Mesendoderm (in vitro differentiated cells): ENCODE results near the gene CLEC4F.

Experiments
- DNase-seq: peaks from one replicate; pipeline ENCODE4 v3.0.0; 2013
- H2AK5ac ChIP-seq: 2 replicates; pipeline ENCODE4 v1.6.1; 2013; ENCODE audit warnings: low read length, inconsistent platforms
- H2BK120ac ChIP-seq: 2 replicates; pipeline ENCODE4 v1.6.1; 2013; ENCODE audit warnings: low read depth, mild to moderate bottlenecking, low read length, moderate library complexity, mixed read lengths
- H2BK15ac ChIP-seq: replicated peaks from 2 replicates; pipeline ENCODE4 v1.6.1; 2013; ENCODE audit warnings: low read depth, mild to moderate bottlenecking, moderate library complexity
- H2BK5ac ChIP-seq: 2 replicates; pipeline ENCODE4 v1.6.1; 2013; ENCODE audit warnings: low read length, inconsistent platforms
- H3K18ac ChIP-seq: 2 replicates; pipeline ENCODE4 v1.6.1; 2013; ENCODE audit warnings: mild to moderate bottlenecking, low read length, mixed read lengths
- H3K23ac ChIP-seq: one replicate; pipeline ENCODE4 v1.6.1; 2013; ENCODE audit warnings: low read length
- H3K27ac ChIP-seq: 2 replicates; pipeline ENCODE4 v1.5.1; 2013; ENCODE audit warnings: low read depth, mild to moderate bottlenecking, inconsistent platforms, low read length, moderate library complexity
- H3K27me3 ChIP-seq: 2 replicates; pipeline ENCODE4 v1.6.1; 2013; ENCODE audit warnings: low read length, control low read depth, mild to moderate bottlenecking, inconsistent platforms; ENCODE audit not compliant: insufficient read depth, poor library complexity
- H3K36me3 ChIP-seq: 2 replicates; pipeline ENCODE4 v1.6.1; 2013; ENCODE audit warnings: low read length, inconsistent platforms; ENCODE audit not compliant: control insufficient read depth, insufficient read depth
- H3K4ac ChIP-seq: one replicate; pipeline ENCODE4 v1.6.1; 2013; ENCODE audit warnings: low read depth, mild to moderate bottlenecking, low read length, moderate library complexity
- H3K4me1 ChIP-seq: 2 replicates; pipeline ENCODE4 v1.6.1; 2013; ENCODE audit warnings: low read depth, low read length, inconsistent platforms; ENCODE audit not compliant: control insufficient read depth
- H3K4me2 ChIP-seq: 2 replicates; pipeline ENCODE4 v1.6.1; 2013; ENCODE audit warnings: low read length
- H3K4me3 ChIP-seq: 2 replicates; pipeline ENCODE4 v1.5.1; 2013; ENCODE audit warnings: mild to moderate bottlenecking, low read length
- H3K56ac ChIP-seq: one replicate; pipeline ENCODE4 v1.6.1; 2013; ENCODE audit warnings: low read length
- H3K79me1 ChIP-seq: 2 replicates; pipeline ENCODE4 v1.6.1; 2013; ENCODE audit warnings: low read length, inconsistent platforms
- H3K79me2 ChIP-seq: 2 replicates; pipeline ENCODE4 v1.6.1; 2013; ENCODE audit warnings: mild to moderate bottlenecking, low read length; ENCODE audit not compliant: control insufficient read depth, insufficient read depth
- H3K9ac ChIP-seq: 2 replicates; pipeline ENCODE4 v1.6.1; 2013; ENCODE audit warnings: low read length, inconsistent platforms
- H4K5ac ChIP-seq: one replicate; pipeline ENCODE4 v1.6.1; 2013; ENCODE audit warnings: low read length
- H4K8ac ChIP-seq: one replicate; pipeline ENCODE4 v1.6.1; 2013; ENCODE audit warnings: low read depth, mild to moderate bottlenecking, control low read depth, low read length, moderate library complexity
- WGBS: extraction: QIAGEN DNeasy Blood & Tissue Kit; methylation state at CpG from one replicate; pipeline ENCODE4 v1.1.7; 2013; ENCODE audit warnings: low lambda C conversion rate, missing lambda C conversion rate; ENCODE audit not compliant: insufficient coverage; ENCODE audit errors: extremely low coverage; 5-methylcytosine and 5-hydroxymethylcytosine counted together

CLEC4F gene

DNA sequence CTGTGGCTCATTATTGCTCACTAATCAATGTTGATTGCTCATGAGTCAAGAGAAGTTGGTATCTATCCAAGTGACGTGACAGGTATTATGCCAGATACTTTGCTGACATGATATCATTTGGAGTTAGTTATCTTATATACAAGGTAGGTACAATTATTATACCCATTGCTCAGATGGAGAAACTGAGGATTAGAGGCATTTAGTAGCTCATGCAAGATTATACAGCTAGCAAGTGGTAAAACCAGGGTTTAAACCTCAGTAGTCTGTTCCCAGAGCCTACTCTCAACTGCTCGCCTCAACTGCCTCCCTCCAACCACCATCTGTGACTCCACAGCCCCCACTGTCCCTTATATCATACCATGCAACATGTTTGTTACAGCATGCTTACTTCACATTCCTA lies 36.1 kb downstream of the CLEC4F start:
- Histone ChIP-seq H3K36me3 (no peaks in the 10 kb centered on the region), H4K8ac (no peak overlapping the region), H3K56ac (no peak overlapping the region), H4K5ac (no peak overlapping the region), H3K79me2 (no peaks in the 10 kb centered on the region), H3K27me3 (peaks cover 6% of the 10 kb centered on the region), H3K79me1 (no peaks in the 10 kb centered on the region), H3K9ac (no peak overlapping the region), H3K18ac (no peak overlapping the region), H2BK120ac (no peak overlapping the region), H2BK15ac (no peak overlapping the region), H3K27ac (no peak overlapping the region), H2AK5ac (no peak overlapping the region), H3K4ac (no peak overlapping the region), H3K23ac (no peak overlapping the region), H3K4me1 (no peaks in the 10 kb centered on the region), H3K4me3 (no peak overlapping the region), H2BK5ac (no peak overlapping the region), H3K4me2 (no peak overlapping the region)
- WGBS: no CpG with 5 or more reads among the region's 2 CpGs
- no peak for DNase-seq

DNA sequence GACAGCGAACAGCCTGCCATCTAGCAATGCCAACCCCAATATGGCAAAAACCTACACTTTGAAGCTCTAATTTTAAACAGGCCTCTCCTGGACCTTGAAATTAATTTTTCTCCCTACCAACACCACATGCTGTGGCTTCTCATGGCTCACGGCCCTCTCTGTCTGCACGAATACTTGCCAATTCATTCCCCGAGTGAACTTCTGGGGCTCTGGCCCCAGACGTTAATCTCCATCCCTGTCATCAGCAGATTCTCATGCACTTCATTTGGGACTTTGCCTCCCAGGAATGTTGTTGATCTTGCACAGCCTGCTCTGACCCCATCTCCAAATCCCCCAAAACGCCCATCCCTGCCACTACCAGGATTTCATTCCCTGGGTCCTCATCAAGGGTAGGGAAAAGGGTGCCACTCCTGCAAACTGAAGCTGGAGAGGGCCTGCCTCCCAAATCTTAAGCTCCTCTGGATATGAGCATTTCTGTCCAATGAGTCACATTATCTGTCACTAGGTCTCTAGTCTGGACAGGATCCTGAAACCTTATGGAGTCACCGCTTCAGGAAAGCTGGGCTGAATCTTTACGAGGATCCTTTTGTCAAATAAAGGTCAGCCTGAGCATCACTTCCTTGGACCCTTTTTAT lies 40.4 kb downstream of the CLEC4F start:
- Histone ChIP-seq H3K4me3 (no peak overlapping the region), H3K79me2 (no peaks in the 10 kb centered on the region), H3K9ac (no peak overlapping the region), H4K5ac (no peak overlapping the region), H3K36me3 (no peaks in the 10 kb centered on the region), H3K4me1 (no peaks in the 10 kb centered on the region), H3K18ac (no peak overlapping the region), H3K23ac (no peak overlapping the region), H2BK15ac (no peak overlapping the region), H3K27me3 (no peaks in the 10 kb centered on the region), H3K79me1 (no peaks in the 10 kb centered on the region), H2AK5ac (no peak overlapping the region), H2BK120ac (no peak overlapping the region), H3K27ac (no peak overlapping the region), H3K56ac (no peak overlapping the region), H4K8ac (no peak overlapping the region), H3K4ac (no peak overlapping the region), H2BK5ac (no peak overlapping the region), H3K4me2 (no peak overlapping the region)
- no peak for DNase-seq
- WGBS: no CpG with 5 or more reads among the region's 8 CpGs

DNA sequence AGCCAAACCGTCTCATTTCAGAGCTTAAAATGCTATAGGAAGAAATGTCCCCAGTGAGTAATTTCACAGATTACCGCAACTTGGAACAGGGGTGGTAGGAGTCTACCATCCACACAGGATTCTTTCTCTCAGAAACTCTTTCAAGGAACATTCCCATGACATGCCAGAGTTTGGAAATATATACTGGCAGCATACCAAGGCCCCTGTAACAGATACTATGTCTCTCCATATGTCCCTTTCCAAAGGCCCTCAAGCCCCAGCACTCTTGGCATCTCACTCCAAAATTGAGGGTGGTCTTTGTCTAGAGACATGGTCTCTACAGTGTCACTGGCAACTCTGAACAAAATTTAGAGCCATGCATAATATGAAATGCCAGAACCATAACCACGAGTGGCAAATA lies 40.9 kb downstream of the CLEC4F start:
- no peak overlapping the region for H3K4me3 ChIP-seq
- WGBS: no CpG with 5 or more reads among the region's 3 CpGs

DNA sequence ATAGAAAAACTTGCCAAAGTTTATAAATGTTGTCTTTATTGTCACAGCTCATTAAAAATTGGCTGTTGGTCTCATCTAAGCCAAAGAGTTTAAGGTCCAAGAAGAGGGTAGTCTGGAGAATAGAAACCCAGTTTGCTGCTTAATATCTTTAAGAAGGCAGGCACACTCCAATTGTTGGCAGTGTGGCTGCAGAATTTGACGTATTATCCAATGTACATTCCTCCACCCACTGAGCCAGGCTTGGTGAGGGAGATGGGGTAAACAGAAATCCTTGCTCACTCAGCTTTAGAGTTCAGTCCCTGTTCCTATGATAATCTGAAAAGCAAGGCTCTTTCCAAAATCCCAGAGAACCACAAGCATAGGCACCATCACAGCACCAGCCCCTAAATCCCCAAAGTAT lies 41.7 kb downstream of the CLEC4F start:
- Histone ChIP-seq H2AK5ac (no peak overlapping the region), H3K9ac (no peak overlapping the region), H3K79me1 (no peaks in the 10 kb centered on the region), H4K8ac (no peak overlapping the region), H3K4me3 (no peak overlapping the region), H2BK5ac (no peak overlapping the region), H3K36me3 (no peaks in the 10 kb centered on the region), H3K23ac (no peak overlapping the region), H3K4me2 (no peak overlapping the region), H3K18ac (no peak overlapping the region), H3K4ac (no peak overlapping the region), H2BK120ac (no peak overlapping the region), H2BK15ac (no peak overlapping the region), H3K56ac (no peak overlapping the region), H4K5ac (no peak overlapping the region), H3K4me1 (no peaks in the 10 kb centered on the region), H3K79me2 (no peaks in the 10 kb centered on the region), H3K27ac (no peak overlapping the region), H3K27me3 (no peaks in the 10 kb centered on the region)
- no peak for DNase-seq
- no CpG with 5 or more reads among the region's 1 CpG for WGBS

More for the DNA sequence above, 40.9 kb downstream of the CLEC4F start:
- H2BK120ac ChIP-seq: no peak overlapping the region
- H3K9ac ChIP-seq: no peak overlapping the region
- H3K4me1 ChIP-seq: no peaks in the 10 kb centered on the region
- no peak overlapping the region for H4K5ac ChIP-seq
- H3K23ac ChIP-seq: no peak overlapping the region
- H3K4ac ChIP-seq: no peak overlapping the region
- H3K27ac ChIP-seq: no peak overlapping the region
- H3K27me3 ChIP-seq: no peaks in the 10 kb centered on the region
- H3K4me2 ChIP-seq: no peak overlapping the region
- H3K79me1 ChIP-seq: no peaks in the 10 kb centered on the region
- H2BK5ac ChIP-seq: no peak overlapping the region
- no peak overlapping the region for H2BK15ac ChIP-seq
- no peak overlapping the region for H3K56ac ChIP-seq
- no peak for DNase-seq
- no peak overlapping the region for H4K8ac ChIP-seq
- no peak overlapping the region for H3K18ac ChIP-seq
- no peak overlapping the region for H2AK5ac ChIP-seq
- H3K79me2 ChIP-seq: no peaks in the 10 kb centered on the region
- no peaks in the 10 kb centered on the region for H3K36me3 ChIP-seq

DNA sequence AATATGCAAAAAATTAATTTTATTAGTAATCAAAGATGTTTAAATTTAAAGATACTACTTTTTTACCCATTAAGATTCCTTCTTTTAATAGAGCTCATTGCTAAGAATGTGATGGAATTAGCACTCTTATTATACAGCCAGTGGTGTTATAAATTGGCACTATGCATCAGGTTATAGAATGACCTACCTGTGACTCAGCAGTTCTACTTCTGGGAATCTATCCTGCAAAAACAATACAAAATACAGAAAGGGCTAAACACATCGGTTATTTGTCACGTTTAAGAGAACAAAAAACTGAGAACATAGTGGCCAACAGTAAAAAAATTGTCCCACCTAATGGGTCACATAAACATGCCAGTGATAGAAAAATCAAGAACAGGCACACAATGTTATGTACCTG lies 42.9 kb downstream of the CLEC4F start:
- no peak overlapping the region for H3K23ac ChIP-seq
- no peak overlapping the region for H4K5ac ChIP-seq
- no peak overlapping the region for H2BK5ac ChIP-seq
- H3K36me3 ChIP-seq: no peaks in the 10 kb centered on the region
- no peaks in the 10 kb centered on the region for H3K79me1 ChIP-seq
- H3K79me2 ChIP-seq: no peaks in the 10 kb centered on the region
- no peak for DNase-seq
- WGBS: no CpG with 5 or more reads among the region's 2 CpGs
- H3K27ac ChIP-seq: no peak overlapping the region
- H3K18ac ChIP-seq: no peak overlapping the region
- H4K8ac ChIP-seq: no peak overlapping the region
- no peaks in the 10 kb centered on the region for H3K4me1 ChIP-seq
- no peak overlapping the region for H2BK120ac ChIP-seq
- no peak overlapping the region for H2BK15ac ChIP-seq
- H3K4ac ChIP-seq: no peak overlapping the region
- no peaks in the 10 kb centered on the region for H3K27me3 ChIP-seq
- H3K56ac ChIP-seq: no peak overlapping the region
- H2AK5ac ChIP-seq: no peak overlapping the region
- no peak overlapping the region for H3K4me3 ChIP-seq
- H3K9ac ChIP-seq: no peak overlapping the region
- H3K4me2 ChIP-seq: no peak overlapping the region

DNA sequence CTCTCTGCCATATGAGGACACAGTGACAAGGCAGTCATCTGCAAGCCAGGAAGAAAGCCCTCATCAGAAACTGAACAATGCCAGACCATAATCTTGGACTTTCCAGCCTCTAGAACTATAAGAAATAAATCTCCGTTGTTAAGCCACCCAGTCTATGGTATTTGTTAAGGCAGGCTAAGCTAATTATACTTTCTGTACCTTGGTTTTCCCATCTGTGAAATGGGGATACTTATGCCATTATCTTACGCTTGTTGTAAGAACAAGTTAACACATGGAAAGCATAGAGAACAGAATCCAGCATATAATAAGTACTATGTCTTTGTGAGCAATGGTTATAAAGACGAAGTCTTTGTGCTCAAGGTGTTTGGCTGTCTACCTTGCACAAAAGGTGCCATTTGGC lies 44.1 kb downstream of the CLEC4F start:
- WGBS: no CpG with 5 or more reads among the region's 3 CpGs
- H3K27me3 ChIP-seq: no peaks in the 10 kb centered on the region
- no peak overlapping the region for H3K56ac ChIP-seq
- H3K23ac ChIP-seq: no peak overlapping the region
- H3K4ac ChIP-seq: no peak overlapping the region
- H3K27ac ChIP-seq: no peak overlapping the region
- no peak overlapping the region for H2BK120ac ChIP-seq
- H3K4me2 ChIP-seq: no peak overlapping the region
- no peak overlapping the region for H3K9ac ChIP-seq
- H3K4me3 ChIP-seq: no peak overlapping the region
- no peaks in the 10 kb centered on the region for H3K79me1 ChIP-seq
- H2BK5ac ChIP-seq: no peak overlapping the region
- H2BK15ac ChIP-seq: no peak overlapping the region
- no peak overlapping the region for H4K5ac ChIP-seq
- no peak for DNase-seq
- no peak overlapping the region for H3K18ac ChIP-seq
- no peaks in the 10 kb centered on the region for H3K4me1 ChIP-seq
- no peaks in the 10 kb centered on the region for H3K36me3 ChIP-seq
- no peak overlapping the region for H4K8ac ChIP-seq
- H3K79me2 ChIP-seq: no peaks in the 10 kb centered on the region
- H2AK5ac ChIP-seq: no peak overlapping the region
